HL-60/S4 (cell line): ENCODE measurements around the gene SLC39A11.

ENCODE experiments used
- in situ Hi-C: fragments of 300-500 bp; cut with MboI; formaldehyde crosslinking; loops from 2 replicates; pipeline ENCODE4 v1.14.3; 2022; ENCODE audit warnings: low sequenced_read_pairs

Gene SLC39A11

GRCh38 chr17:72984145-72984925, 108.2 kb downstream of the SLC39A11 start:
- in situ Hi-C loops = no loop called here

- in situ Hi-C loops = no loop called here
Measured at GRCh38 chr17:72982680-72983079, 109.8 kb downstream of the SLC39A11 start.

DNA sequence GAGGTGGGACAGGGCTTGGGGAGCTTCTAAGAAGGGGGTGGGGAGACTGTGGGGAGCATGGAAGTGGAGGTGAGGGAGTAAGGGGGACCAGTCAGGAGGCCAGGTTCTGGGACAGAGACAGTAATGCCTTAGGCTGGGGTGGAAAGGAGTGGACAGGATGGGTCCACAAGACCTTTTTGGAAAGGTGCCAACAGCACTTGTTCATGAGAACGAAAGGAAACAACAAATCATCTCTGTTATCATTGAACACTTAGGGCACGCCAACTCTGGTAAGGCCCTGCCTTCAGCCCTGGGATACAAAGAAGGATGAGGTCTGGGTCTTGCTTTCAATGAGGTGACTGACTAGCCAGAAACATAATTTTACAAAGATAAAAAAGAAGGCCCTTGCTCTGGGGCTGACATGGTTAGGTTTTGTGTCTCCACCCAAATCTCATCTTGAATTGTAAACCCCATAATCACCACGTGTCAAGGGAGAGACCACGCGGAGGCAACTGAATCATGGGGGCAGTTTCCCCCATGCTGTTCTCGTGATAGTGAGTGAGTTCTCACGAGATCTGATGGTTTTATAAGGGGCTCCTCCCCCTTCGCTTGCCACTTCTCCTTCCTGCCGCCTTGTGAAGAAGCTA, 113.8 kb downstream of the SLC39A11 start:
- in situ Hi-C loops = no loop called here

DNA sequence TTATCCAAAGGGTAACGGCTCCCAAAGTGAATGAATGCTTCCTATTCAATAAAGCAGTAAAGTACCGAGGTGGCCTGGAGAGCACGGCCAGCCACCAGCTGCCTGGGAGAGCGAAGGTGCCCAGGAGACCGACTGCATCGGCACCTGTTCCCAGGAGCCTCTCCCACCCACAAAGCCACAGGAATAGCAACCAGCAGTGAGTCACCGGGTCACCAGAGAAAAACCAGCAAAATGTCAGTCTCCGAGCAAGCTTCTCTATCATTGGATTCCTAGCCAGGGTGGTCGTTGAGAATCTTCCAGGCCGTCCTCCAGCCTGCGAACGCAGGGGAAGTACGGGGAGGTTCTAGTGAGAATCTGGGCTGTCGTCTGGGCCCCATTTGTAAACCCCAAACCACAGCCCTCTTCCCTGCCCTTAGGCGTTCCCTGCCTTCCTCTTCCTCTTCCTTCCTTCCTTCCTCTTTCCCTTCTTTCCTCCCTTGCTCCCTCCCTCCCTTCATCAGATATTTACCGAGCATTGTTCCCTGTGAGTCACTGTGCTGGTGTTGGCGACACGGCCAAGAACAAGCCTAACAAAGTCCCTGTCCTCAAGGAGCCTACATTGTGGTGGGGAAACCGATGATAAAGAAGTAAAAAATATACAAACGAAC, 114.6 kb downstream of the SLC39A11 start:
- in situ Hi-C loops = no loop called here

DNA sequence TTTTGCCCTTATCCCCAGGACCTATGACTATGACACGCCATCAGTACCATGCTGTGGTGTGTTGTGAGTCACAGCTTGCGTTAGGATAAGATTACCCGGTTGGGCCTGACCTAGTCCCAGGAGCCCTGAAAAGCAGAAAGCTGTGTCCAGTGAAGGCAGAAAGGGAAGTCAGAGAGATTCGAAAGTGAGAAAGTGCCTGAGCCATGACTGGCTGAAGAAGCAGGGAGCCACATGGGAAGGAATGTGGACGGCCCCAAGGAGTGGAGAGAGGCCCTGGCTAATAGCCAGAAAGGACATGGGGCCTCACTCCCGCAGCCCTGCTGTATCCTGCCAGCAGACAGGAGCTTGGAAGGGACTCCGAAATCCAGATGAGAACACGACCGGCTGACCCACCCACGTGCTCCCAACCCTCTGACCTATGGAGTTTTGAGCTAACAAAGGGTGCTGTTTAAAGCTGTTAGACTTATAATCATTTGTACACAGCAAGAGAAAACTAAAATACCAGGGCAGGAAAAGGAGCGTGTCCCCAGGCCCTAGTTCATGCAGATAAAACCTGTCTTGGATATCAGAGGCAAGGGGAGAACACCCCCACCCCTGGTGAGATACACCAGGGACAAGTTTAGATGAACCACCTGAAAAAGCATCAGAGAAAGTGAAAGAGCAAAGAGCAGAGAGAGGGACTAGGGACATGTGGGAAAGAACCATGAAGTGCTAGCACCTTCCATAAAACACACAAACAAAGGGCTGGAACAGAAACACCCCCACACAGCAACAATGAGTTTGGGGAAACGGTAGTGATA, 115.3 kb downstream of the SLC39A11 start:
- in situ Hi-C loops = no loop called here

DNA sequence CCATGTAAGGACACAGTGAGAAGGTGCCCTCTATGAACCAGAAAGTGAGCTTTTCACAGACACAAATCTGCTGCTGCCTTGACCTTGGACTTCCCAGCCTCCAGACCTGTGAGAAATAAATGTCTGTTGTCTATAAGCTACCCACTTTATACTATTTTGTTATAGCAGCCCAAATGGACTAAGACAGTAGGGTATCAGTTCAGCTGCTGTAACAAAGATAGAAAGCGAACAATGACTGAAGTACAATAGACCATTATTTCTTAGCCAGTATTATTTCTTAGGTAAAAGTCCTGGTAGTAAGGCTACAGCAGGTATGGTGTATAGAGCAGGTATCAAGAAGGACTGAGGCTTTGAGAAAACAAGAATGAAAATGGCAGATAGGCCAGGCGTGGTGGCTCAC, 117.0 kb downstream of the SLC39A11 start:
- in situ Hi-C loops = no loop called here

DNA sequence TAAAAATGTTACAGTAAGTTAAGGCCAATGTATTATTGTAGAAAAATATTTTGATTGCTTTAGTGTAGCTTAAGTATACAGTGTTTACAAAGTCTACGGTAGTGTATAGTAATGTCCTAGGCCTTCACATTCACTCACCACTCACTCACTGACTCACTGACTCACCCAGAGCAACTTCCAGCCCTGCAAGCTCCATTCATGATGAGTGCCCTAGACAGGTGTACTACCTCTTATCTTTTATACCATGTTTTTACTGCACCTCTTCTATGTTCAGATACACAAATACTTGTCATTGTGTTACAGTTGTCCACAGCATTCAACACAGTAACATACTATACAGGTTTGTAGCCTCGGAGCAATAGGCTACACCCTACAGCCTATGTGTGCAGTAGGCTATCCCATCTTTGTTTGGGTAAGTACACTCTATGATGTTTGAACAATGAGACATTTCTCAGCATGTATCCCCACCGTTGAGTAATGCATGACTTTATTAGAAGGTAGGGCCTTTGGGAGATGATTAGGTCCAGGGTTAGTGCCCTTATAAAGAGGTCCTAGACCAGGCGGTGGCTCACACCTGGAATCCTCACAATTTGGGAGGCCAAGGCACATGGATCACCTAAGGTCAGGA, 117.8 kb downstream of the SLC39A11 start:
- in situ Hi-C loops = no loop called here

GRCh38 chr17:72972263-72972951, 120.1 kb downstream of the SLC39A11 start:
- in situ Hi-C loops = no loop called here

DNA sequence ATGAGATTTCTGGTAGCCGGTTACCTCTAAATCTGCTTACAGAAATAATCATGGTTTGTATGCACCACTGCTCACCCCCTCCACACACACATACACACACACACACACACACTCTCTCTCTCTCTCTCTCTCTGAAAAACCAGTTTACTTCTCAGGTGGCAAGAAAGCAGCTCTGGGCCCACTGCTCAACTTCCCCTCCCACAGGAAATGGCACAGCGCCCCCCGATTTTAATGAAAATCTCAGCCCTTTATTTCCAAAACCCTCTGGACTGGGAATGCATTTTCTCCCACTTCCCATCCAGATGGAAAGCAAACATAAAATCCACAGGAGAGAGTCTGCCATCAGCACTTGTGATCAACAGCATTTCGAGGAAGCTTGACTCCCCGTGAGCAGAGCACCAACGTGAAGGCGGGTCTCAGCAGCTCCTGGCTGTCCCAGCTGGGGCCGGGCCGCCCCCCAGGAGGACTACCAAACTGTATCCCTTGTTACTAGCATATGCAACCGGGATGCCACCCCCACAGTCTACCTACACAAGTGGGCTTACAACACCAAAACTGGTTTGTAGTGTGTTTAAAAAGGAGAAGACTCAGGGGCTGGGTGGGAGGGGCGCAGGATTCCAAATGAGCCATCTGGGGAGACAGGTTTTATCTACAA, 121.1 kb downstream of the SLC39A11 start:
- in situ Hi-C loops = no loop called here

DNA sequence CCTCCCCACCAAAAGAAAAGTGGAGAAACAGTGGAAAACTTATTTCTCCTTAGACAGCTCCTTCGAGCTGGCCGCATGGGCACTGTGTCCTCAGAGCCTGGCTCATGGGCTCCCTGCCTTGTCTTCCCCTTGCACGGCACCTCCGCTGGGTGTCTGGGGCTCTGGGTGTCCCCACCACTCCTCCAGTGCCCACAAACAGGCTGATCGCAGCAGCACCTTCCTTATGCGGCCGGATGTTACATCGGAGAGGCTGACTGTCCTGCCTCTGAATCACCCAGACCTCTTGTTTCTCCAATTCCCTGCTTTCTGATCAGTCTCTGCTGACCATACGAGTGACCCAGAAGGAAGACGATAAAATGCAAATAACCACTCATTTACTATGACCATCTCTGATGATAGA, 121.7 kb downstream of the SLC39A11 start:
- in situ Hi-C loops = no loop called here

DNA sequence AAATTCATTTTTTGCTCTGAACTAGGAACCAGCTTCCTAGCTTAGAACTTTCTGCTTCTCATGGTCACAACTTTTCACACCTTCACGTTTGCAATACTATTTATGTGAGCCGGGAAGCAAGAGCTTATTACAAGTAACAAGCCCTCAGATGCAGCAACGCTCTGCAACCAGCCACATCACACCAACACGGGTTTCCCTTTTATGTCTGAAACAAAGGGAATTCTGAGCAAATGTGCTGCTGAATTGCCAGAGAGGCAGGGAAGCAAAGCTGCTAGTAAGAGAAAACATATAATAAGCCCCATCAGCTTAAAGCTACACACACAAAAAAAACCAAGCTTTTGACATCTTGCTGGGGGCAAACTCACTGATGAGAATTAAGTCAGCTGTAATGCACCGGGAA, 122.2 kb downstream of the SLC39A11 start:
- in situ Hi-C loops = no loop called here

GRCh38 chr17:72969293-72969906, 123.1 kb downstream of the SLC39A11 start:
- in situ Hi-C loops = no loop called here

DNA sequence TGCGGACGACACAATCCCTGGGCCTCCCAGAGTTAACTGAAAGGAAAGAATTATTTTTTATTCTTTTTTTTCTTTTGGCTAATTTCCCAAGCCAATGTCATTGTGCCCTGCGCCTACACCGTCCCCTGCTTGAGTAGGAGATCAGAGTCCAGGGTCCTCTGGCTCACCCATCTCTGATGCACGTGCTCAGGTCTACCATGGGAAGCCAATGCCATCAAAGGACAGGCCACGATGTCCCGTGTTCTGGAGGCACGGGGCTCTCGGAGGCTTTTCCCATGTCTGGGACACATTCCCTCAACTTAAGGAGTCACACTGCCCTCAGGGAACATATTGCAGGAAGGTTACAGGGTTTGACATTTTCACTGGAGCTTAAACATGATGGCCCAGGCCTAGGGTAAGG, 123.7 kb downstream of the SLC39A11 start:
- in situ Hi-C loops = no loop called here

DNA sequence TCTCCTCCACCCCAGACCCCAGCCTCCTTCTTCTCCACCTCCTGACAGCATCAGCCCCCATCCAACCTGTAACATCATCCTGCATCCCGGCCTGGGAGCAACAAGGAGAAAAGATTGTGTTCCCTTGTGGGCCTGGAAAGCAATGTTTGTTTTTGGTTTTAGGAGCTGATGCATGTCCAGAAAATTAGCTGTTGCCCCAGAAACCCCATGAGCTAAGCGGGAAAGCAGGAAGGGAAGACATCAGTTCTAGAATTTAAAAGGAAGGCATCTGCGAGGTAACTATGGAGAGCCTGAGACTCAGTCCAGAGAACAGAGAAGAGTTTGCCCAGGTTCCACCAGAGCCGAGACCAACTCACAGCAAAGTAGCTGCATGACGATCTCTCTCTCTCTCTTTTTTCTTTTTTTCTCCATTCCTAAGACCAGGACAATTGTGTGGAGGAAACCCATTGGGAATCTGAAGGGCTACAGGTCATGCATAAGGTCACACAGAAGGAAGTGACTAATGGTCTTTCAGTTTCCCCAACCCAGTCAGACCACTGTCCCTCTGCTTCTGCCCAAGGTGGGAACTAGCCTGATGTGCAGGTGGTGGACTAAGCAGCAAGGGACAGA, 124.4 kb downstream of the SLC39A11 start:
- in situ Hi-C loops = no loop called here

GRCh38 chr17:72967277-72967970, 125.1 kb downstream of the SLC39A11 start:
- in situ Hi-C loops = no loop called here

GRCh38 chr17:72962106-72962505, 130.4 kb downstream of the SLC39A11 start:
- in situ Hi-C loops = no loop called here

DNA sequence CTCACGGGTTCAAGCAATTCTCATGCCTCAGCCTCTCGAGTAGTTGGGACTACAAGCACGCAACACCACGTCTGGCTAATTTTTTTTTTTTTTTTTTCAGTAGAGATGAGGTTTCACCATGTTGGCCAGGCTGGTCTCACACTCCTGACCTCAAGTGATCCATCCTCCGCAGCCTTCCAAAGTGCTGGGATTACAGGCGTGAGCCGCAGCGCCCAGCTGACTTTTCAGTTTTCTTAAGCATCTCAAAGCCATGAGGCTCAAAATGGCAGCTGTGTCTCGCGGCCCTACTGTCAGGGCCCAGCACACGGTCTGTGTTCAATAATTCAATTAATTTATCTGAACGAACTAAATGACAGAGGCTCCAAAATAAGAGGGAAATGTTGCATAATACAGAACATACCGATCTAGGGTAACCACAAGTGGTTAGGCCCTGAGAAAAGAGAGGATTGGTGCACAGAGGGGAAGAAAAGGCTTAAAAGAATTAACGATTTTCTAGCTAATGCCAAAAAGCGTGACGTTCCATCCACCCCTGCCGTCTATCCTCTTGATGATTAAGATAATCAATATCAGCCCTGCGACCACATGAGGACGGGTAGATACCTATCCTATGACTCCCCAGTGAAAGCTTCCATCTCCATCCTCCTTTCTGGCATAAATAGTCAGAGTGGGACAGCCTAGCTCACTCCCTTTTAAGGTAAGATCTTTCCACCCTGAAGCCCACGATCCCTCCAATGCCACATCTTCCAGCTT, 136.9 kb downstream of the SLC39A11 start:
- in situ Hi-C loops = no loop called here

DNA sequence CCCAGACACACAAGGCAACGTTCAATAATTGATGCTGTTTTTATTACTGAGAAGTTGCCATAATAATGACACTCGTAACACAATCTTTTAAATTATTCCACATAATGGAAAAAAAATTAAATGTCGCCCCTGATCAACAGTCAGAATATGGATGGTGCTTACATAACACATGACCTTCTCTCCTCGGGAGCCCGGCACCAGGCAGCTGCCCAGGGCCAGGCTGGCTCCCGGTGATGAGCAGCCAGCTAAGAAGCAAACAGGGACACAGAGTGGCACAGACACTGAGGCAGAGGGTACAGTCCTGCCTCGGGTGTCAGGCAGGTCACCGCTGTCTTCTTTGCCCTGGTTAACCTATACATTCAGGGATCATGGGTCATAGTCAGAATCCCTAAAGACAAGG, 137.9 kb downstream of the SLC39A11 start:
- in situ Hi-C loops = no loop called here
